Measurements from ENCODE around the gene IDNK.

DNA sequence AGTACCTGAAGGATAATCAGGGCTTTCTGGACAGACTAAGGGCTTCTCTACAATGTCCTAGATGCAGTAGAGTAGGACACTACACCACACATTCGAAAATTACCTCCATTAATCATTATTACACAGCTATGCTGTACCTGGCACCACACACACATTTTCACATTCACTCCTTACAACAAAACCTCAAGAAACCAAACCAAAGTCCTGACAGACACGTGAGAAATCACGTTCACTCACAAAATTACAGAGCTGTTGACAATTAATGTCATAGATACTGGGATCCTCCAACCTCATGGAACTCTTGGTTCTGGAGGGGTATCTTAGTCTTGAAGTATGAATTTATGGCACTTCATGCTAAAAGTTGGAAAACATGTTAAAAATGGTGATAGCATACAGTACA, 68.5 kb downstream of the IDNK start:
- TF ChIP-seq, protein P1, sequence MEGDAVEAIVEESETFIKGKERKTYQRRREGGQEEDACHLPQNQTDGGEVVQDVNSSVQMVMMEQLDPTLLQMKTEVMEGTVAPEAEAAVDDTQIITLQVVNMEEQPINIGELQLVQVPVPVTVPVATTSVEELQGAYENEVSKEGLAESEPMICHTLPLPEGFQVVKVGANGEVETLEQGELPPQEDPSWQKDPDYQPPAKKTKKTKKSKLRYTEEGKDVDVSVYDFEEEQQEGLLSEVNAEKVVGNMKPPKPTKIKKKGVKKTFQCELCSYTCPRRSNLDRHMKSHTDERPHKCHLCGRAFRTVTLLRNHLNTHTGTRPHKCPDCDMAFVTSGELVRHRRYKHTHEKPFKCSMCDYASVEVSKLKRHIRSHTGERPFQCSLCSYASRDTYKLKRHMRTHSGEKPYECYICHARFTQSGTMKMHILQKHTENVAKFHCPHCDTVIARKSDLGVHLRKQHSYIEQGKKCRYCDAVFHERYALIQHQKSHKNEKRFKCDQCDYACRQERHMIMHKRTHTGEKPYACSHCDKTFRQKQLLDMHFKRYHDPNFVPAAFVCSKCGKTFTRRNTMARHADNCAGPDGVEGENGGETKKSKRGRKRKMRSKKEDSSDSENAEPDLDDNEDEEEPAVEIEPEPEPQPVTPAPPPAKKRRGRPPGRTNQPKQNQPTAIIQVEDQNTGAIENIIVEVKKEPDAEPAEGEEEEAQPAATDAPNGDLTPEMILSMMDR (IDR thresholded peaks at IDR 0.05; ENCODE audit: low read length) = no peak
- TF ChIP-seq EZH2 (optimal IDR thresholded peaks at IDR 0.05; ENCODE audit: low read depth, low read length) (no peak), EZH2phosphoT487 (IDR thresholded peaks at IDR 0.05; ENCODE audit: low read length) (no peak)
